B cell (primary cell): ENCODE data around the gene ABCC3. TPM values are rescaled to one million over a fixed set of nuclear protein-coding genes. Genes with fewer than 3 reads are reported as not detected.

Source experiments
- ATAC-seq: fragments of 200-7000 bp; cut with Tn5 transposase; one replicate; pipeline ENCODE4 v1.10.0; 2021; ENCODE audit warnings: low read depth, mild to moderate bottlenecking, moderate number of reproducible peaks, moderate library complexity
- CTCF ChIA-PET: fragments of 350-600 bp; sonication (Branson Sonifier 250); formaldehyde crosslinking; loops from one replicate; lab custom pipeline; 2021; ENCODE audit warnings: antibody characterized with exemption, inconsistent platforms; lab: Charles Lee
- POLR2A ChIA-PET: fragments of 350-600 bp; sonication (Branson Sonifier 250); formaldehyde crosslinking; loops from one replicate; lab custom pipeline; 2021; ENCODE audit warnings: antibody characterized with exemption; lab: Charles Lee
- DNase-seq: peaks from one replicate; pipeline ENCODE4 v3.0.0; 2013
- H2AFZ ChIP-seq: 2 replicates; pipeline ENCODE4 v1.6.1; 2012; ENCODE audit warnings: mild to moderate bottlenecking, low read depth, low read length; ENCODE audit not compliant: insufficient read depth, poor library complexity, severe bottlenecking
- H3K27ac ChIP-seq, 2 donors: 1 replicate in 1 of 2; 2 replicates in 1 of 2; pipeline ENCODE4 v1.5.1; 2012 to 2013; ENCODE audit warnings: low read length in 2 of 2, mild to moderate bottlenecking in 2 of 2, moderate library complexity in 1 of 2
- H3K27me3 ChIP-seq, 4 experiments: fragments of 200-600 bp in 1 of 4; sonication (generic) in 1 of 4; replicated peaks in 1 of 4; 1 replicate in 2 of 4; 2 replicates in 2 of 4; pipeline versions ENCODE4 v1.6.1 to v1.7.0; 2013 to 2016; ENCODE audit warnings: low read length in 3 of 4, mild to moderate bottlenecking in 2 of 4, mixed read lengths in 1 of 4, moderate library complexity in 1 of 4; ENCODE audit not compliant: insufficient read depth in 4 of 4, control insufficient read depth in 3 of 4; ENCODE audit errors: control extremely low read depth in 1 of 4
- H3K36me3 ChIP-seq, 2 experiments: replicated peaks in 1 of 2; 1 replicate in 1 of 2; 2 replicates in 1 of 2; pipeline versions ENCODE4 v1.6.1 to v1.7.1; 2013; ENCODE audit warnings: low read length in 1 of 2; ENCODE audit not compliant: insufficient read depth in 2 of 2, control insufficient read depth in 1 of 2; ENCODE audit errors: control extremely low read depth in 1 of 2, extremely low read depth in 1 of 2
- H3K4me1 ChIP-seq, 2 donors: fragments of 200-600 bp in 1 of 2; sonication (generic) in 1 of 2; 1 replicate in 1 of 2; 2 replicates in 1 of 2; pipeline versions ENCODE4 v1.5.1 to v1.6.1; 2013 to 2017; ENCODE audit warnings: low read length in 2 of 2; ENCODE audit not compliant: control insufficient read depth in 2 of 2, insufficient read depth in 2 of 2
- H3K4me2 ChIP-seq: replicated peaks from 2 replicates; pipeline ENCODE3; 2012; ENCODE audit warnings: mild to moderate bottlenecking, low read depth, low read length; ENCODE audit not compliant: poor library complexity, severe bottlenecking
- H3K4me3 ChIP-seq, 5 experiments: fragments of 200-600 bp in 1 of 5; sonication (generic) in 1 of 5; 1 replicate in 3 of 5; 2 replicates in 2 of 5; pipeline versions ENCODE4 v1.5.1 to v1.7.0; 2011 to 2016; ENCODE audit warnings: low read length in 4 of 5, mild to moderate bottlenecking in 4 of 5, low read depth in 2 of 5, control low read depth in 1 of 5, moderate library complexity in 1 of 5; ENCODE audit not compliant: insufficient read depth in 1 of 5; ENCODE audit errors: control extremely low read depth in 1 of 5, extremely low read depth in 1 of 5
- H3K79me2 ChIP-seq: fragments of 200-600 bp; sonication (generic); one replicate; pipeline ENCODE4 v1.6.0; 2016; ENCODE audit warnings: low read length; ENCODE audit not compliant: control insufficient read depth, insufficient read depth
- H3K9ac ChIP-seq: fragments of 200-600 bp; sonication (generic); 2 replicates; pipeline ENCODE4 v1.6.1; 2017; ENCODE audit warnings: mild to moderate bottlenecking, low read length, moderate library complexity
- H3K9me3 ChIP-seq, 3 donors: one replicate each; pipeline versions ENCODE4 v1.6.1 to v1.7.1; 2013; ENCODE audit warnings: low read length in 2 of 3; ENCODE audit not compliant: control insufficient read depth in 2 of 3, insufficient read depth in 1 of 3; ENCODE audit errors: control extremely low read depth in 1 of 3
- H4K20me1 ChIP-seq: 2 replicates; pipeline ENCODE4 v1.6.0; 2012; ENCODE audit warnings: mild to moderate bottlenecking, low read length; ENCODE audit not compliant: insufficient read depth, control insufficient read depth, poor library complexity, severe bottlenecking
- H3K27ac Mint-ChIP-seq: one replicate; pipeline ENCODE4 v1.8.0; 2021; ENCODE audit warnings: mixed read lengths
- H3K27me3 Mint-ChIP-seq: one replicate; pipeline ENCODE4 v1.8.0; 2021; ENCODE audit warnings: mixed read lengths
- H3K4me1 Mint-ChIP-seq: one replicate; pipeline ENCODE4 v1.8.0; 2021; ENCODE audit warnings: mixed read lengths
- H3K4me3 Mint-ChIP-seq: one replicate; pipeline ENCODE4 v1.8.0; 2021; ENCODE audit warnings: mixed read lengths
- H3K9me3 Mint-ChIP-seq: one replicate; pipeline ENCODE4 v1.8.0; 2022; ENCODE audit warnings: mixed read lengths; ENCODE audit not compliant: insufficient read depth
- CTCF ChIP-seq: fragments of 200-600 bp; IDR thresholded peaks from one replicate; pipeline ENCODE4 v1.8.0; 2022; ENCODE audit warnings: antibody characterized with exemption, mild to moderate bottlenecking
- EZH2 ChIP-seq: IDR thresholded peaks from 2 replicates; pipeline ENCODE4 v1.6.1; 2012; ENCODE audit warnings: borderline replicate concordance, low read depth, mild to moderate bottlenecking, moderate library complexity, low read length; ENCODE audit not compliant: insufficient read depth, poor library complexity, severe bottlenecking
- WGBS: methylation state at CpG from one replicate; pipeline ENCODE4 v1.1.5; 2013; ENCODE audit warnings: missing lambda C conversion rate; ENCODE audit not compliant: insufficient coverage; 5-methylcytosine and 5-hydroxymethylcytosine counted together
- intact Hi-C: fragments of 100-400 bp; cut with micrococcal nuclease; formaldehyde crosslinking; loops from one replicate; pipeline ENCODE4 v1.10.0; 2022
- polyA plus RNA-seq: library from polyadenylated mRNA; depleted of rRNA; stranded (reverse); fragments of >200 nt; gene quantifications from 2 replicates; pipeline ENCODE4 v1.2.3, GENCODE V29; 2012
- total RNA-seq, 2 donors: library from RNA; stranded (reverse); fragments of 120-200 nt in 1 of 2; gene quantifications; 1 replicate in 1 of 2; 2 replicates in 1 of 2; pipeline versions ENCODE4 v1.2.3 to v1.2.4, GENCODE V29; 2013 to 2022

The ABCC3 gene
- total and polyA plus RNA-seq, 2 donors (not counting 1 experiment from before 2014, with no cell fraction given): 0.05 to 0.60 TPM

- Mint-ChIP-seq H3K4me1 (peaks cover 4% of the 10 kb centered on the region), H3K27ac (no peak overlapping the region), H3K4me3 (no peak overlapping the region), H3K27me3 (peaks cover 31% of the 10 kb centered on the region), H3K9me3 (no peaks in the 10 kb centered on the region)
- no peak overlapping the region for H3K9ac ChIP-seq
- no peak overlapping the region for H2AFZ ChIP-seq
- WGBS: 100% methylated on average over 5 of the region's 5 CpGs
- ATAC-seq (no peak), DNase-seq (no peak)
- ChIA-PET POLR2A (no interaction called here), CTCF (no interaction called here)
- H3K27ac ChIP-seq: no peak overlapping the region
- no peak overlapping the region for H3K4me2 ChIP-seq
- no peaks in the 10 kb centered on the region for H3K79me2 ChIP-seq
- peaks cover 0 to 4% (median 0%) of the 10 kb centered on the region in 4 experiments for H3K27me3 ChIP-seq
- intact Hi-C loops: no loop called here
- no peaks in the 10 kb centered on the region for H3K9me3 ChIP-seq
- TF ChIP-seq CTCF (no peak), EZH2 (no peak)
- H3K4me3 ChIP-seq: no peak overlapping the region
- H4K20me1 ChIP-seq: no peaks in the 10 kb centered on the region
- peaks cover 0 to 3% of the 10 kb centered on the region in 2 donors for H3K4me1 ChIP-seq
- no peaks in the 10 kb centered on the region for H3K36me3 ChIP-seq
Measured at GRCh38 chr17:50684288-50684611, 49.6 kb downstream of the ABCC3 start.

- ChIA-PET CTCF (no interaction called here), POLR2A (no interaction called here)
- H3K4me3 Mint-ChIP-seq: no peak overlapping the region
Measured at GRCh38 chr17:50684612-50685333, 50.1 kb downstream of the ABCC3 start.

More at GRCh38 chr17:50684612-50685333, 50.1 kb downstream of the ABCC3 start:
- Histone ChIP-seq H3K79me2 (no peaks in the 10 kb centered on the region), H4K20me1 (no peaks in the 10 kb centered on the region), H3K9me3 (no peaks in the 10 kb centered on the region), H3K27me3 (peaks cover 0 to 4% (median 0%) of the 10 kb centered on the region in 4 experiments), H3K36me3 (no peaks in the 10 kb centered on the region), H3K4me2 (no peak overlapping the region), H3K27ac (no peak overlapping the region), H3K9ac (no peak overlapping the region), H3K4me1 (peaks cover 0 to 3% of the 10 kb centered on the region in 2 donors), H2AFZ (no peak overlapping the region), H3K4me3 (no peak overlapping the region)
- 92% methylated on average over 15 of the region's 15 CpGs for WGBS
- TF ChIP-seq CTCF (no peak), EZH2 (no peak)
- ATAC-seq (no peak), DNase-seq (no peak)
- Mint-ChIP-seq H3K4me1 (peaks cover 4% of the 10 kb centered on the region), H3K9me3 (no peaks in the 10 kb centered on the region), H3K27me3 (peaks cover 27% of the 10 kb centered on the region), H3K27ac (no peak overlapping the region)
- intact Hi-C loops: no loop called here
